Measurements from ENCODE around the gene GOLGA8T.
"Not testable (repeated sequence)": the region's sequence is repeated elsewhere in the genome, so short reads cannot be mapped to it uniquely, and the experiment has no call there.

GRCh38 chr15:30162479-30163357 lies 27.9 kb downstream of the GOLGA8T start:
- not testable (repeated sequence) for TF ChIP-seq CTCF, POLR2A (IDR thresholded peaks at IDR 0.05)
